Astrocyte (in vitro differentiated cells and primary cell): ENCODE results near the gene H2BK1. TPM values are rescaled to one million over a fixed set of nuclear protein-coding genes. Genes with fewer than 3 reads are reported as not detected.

Source experiments
- DNase-seq: peaks from one replicate; pipeline ENCODE4 v3.0.0-alpha.2; 2010; ENCODE audit warnings: low read depth
- FAIRE-seq: peaks from 2 replicates; lab custom pipeline; 2011; peaks lifted over from hg19 to GRCh38; lab: Jason Lieb, UNC
- H2AFZ ChIP-seq: 2 replicates; pipeline ENCODE4 v1.6.0; 2012; ENCODE audit warnings: low read depth, low read length, inconsistent platforms
- H3K27ac ChIP-seq: 2 replicates; pipeline ENCODE4 v1.5.1; 2011; ENCODE audit warnings: low read depth, low read length, inconsistent platforms
- H3K27me3 ChIP-seq: 2 replicates; pipeline ENCODE4 v1.6.0; 2011; ENCODE audit warnings: low read length, inconsistent platforms; ENCODE audit not compliant: insufficient read depth
- H3K36me3 ChIP-seq: 2 replicates; pipeline ENCODE4 v1.5.1; 2011; ENCODE audit warnings: low read length, inconsistent platforms; ENCODE audit not compliant: insufficient read depth
- H3K4me1 ChIP-seq: 2 replicates; pipeline ENCODE4 v1.5.1; 2011; ENCODE audit warnings: low read length, inconsistent platforms; ENCODE audit not compliant: insufficient read depth
- H3K4me2 ChIP-seq: 2 replicates; pipeline ENCODE4 v1.6.0; 2012; ENCODE audit warnings: low read length, inconsistent platforms
- H3K4me3 ChIP-seq: 2 replicates; pipeline ENCODE4 v1.5.1; 2011; ENCODE audit warnings: low read depth, mild to moderate bottlenecking, low read length, inconsistent platforms; ENCODE audit not compliant: insufficient read depth
- H3K79me2 ChIP-seq: 2 replicates; pipeline ENCODE4 v1.6.0; 2012; ENCODE audit warnings: mild to moderate bottlenecking, low read length, inconsistent platforms; ENCODE audit not compliant: insufficient read depth
- H3K9ac ChIP-seq: 2 replicates; pipeline ENCODE4 v1.6.0; 2012; ENCODE audit warnings: mild to moderate bottlenecking, low read length, inconsistent platforms
- H3K9me3 ChIP-seq: 2 replicates; pipeline ENCODE4 v1.5.1; 2012; ENCODE audit warnings: low read depth, mild to moderate bottlenecking, low read length, inconsistent platforms; ENCODE audit not compliant: insufficient read depth
- H4K20me1 ChIP-seq: 2 replicates; pipeline ENCODE4 v1.6.0; 2012; ENCODE audit warnings: low read length, inconsistent platforms; ENCODE audit not compliant: insufficient read depth
- H3K27ac Mint-ChIP-seq: one replicate; pipeline ENCODE4 v1.8.0; 2021; ENCODE audit warnings: mild to moderate bottlenecking, mixed read lengths; ENCODE audit not compliant: unreplicated experiment
- H3K27me3 Mint-ChIP-seq: one replicate; pipeline ENCODE4 v1.8.0; 2021; ENCODE audit warnings: low read depth, mixed read lengths; ENCODE audit not compliant: unreplicated experiment
- H3K36me3 Mint-ChIP-seq: one replicate; pipeline ENCODE4 v1.8.0; 2021; ENCODE audit warnings: low read depth, mixed read lengths; ENCODE audit not compliant: unreplicated experiment
- H3K4me1 Mint-ChIP-seq: one replicate; pipeline ENCODE4 v1.8.0; 2021; ENCODE audit warnings: low read depth, mixed read lengths; ENCODE audit not compliant: unreplicated experiment
- H3K4me3 Mint-ChIP-seq: one replicate; pipeline ENCODE4 v1.8.0; 2021; ENCODE audit warnings: mild to moderate bottlenecking, moderate library complexity, mixed read lengths; ENCODE audit not compliant: unreplicated experiment
- H3K9me3 Mint-ChIP-seq: one replicate; pipeline ENCODE4 v1.8.0; 2021; ENCODE audit warnings: mild to moderate bottlenecking, mixed read lengths; ENCODE audit not compliant: unreplicated experiment
- EZH2 ChIP-seq: IDR thresholded peaks from 2 replicates; pipeline ENCODE4 v1.6.1; 2012; ENCODE audit warnings: mild to moderate bottlenecking, low read length, inconsistent platforms; ENCODE audit not compliant: insufficient read depth
- total RNA-seq: library from RNA; stranded (reverse); gene quantifications from 2 replicates; pipeline ENCODE4 v1.2.1, GENCODE V29; 2021
- TF ChIP-seq, protein P1 (sequence below): IDR thresholded peaks from 2 replicates; pipeline ENCODE4 v1.5.1; 2011; ENCODE audit warnings: low read depth, mild to moderate bottlenecking, inconsistent platforms, low read length, moderate library complexity; ENCODE audit not compliant: insufficient read depth

Gene H2BK1
- total RNA-seq, 1 donor from 2014 or later, result not detected

DNA sequence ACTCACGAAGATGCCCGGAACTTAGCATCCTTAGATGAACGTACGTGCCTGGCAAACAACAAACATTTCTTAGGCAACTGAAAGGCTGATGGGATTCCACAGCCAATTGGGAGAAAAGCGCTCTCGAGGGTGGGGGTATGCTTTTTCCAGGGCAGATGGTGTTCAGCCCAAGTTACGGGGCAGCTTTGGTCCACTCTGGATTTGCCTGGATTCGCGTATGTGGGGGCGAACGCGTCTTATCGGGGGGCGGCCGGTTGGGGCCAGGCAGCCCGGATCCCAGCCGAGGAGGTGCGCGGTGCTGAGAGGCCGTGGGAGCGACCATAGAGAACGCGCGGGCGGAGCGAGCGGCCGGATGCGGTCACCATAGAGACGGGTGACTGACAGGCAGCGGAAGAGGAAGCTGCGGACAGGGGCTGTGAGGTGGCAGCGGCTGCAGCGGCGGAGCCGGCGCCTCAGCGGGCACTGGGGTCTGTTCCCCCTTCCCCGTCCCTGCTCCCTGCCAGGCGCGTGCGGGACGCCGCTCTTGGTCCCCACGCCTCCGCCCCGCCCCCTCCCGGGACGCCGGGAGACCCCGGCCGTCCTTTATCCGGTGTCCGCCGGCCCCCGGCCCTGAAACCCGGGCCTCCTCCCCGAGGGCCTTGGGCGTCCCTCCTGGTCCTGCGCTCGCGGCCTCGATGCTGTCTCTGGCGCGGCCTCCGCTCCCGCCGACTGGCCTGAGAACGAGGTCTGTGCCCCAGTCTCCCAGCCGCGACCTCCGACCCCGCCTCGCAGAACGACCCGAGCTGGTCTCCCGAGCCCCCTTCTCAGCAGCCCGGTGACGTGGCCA is 22.0 kb upstream of the H2BK1 start, which contains the start of gene CHPF2:
Gene CHPF2, plus strand, starts transcription at position 393 of the 826 bp plus-strand sequence. CDS start 1,529 bp downstream, outside the sequence.
- peak within 1 kb of the TSS; percentile 95 for H3K27ac ChIP-seq
- H3K4me3 ChIP-seq, result peak within 1 kb of the TSS; percentile 93
- TF ChIP-seq, protein P1, sequence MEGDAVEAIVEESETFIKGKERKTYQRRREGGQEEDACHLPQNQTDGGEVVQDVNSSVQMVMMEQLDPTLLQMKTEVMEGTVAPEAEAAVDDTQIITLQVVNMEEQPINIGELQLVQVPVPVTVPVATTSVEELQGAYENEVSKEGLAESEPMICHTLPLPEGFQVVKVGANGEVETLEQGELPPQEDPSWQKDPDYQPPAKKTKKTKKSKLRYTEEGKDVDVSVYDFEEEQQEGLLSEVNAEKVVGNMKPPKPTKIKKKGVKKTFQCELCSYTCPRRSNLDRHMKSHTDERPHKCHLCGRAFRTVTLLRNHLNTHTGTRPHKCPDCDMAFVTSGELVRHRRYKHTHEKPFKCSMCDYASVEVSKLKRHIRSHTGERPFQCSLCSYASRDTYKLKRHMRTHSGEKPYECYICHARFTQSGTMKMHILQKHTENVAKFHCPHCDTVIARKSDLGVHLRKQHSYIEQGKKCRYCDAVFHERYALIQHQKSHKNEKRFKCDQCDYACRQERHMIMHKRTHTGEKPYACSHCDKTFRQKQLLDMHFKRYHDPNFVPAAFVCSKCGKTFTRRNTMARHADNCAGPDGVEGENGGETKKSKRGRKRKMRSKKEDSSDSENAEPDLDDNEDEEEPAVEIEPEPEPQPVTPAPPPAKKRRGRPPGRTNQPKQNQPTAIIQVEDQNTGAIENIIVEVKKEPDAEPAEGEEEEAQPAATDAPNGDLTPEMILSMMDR, result no peak
- no peak for TF ChIP-seq EZH2
- Mint-ChIP-seq H3K9me3 (no peaks in the 10 kb centered on the region), H3K27me3 (no peaks in the 10 kb centered on the region), H3K4me3 (peak within 1 kb of the TSS; percentile 100), H3K4me1 (peaks cover 26% of the 10 kb centered on the region), H3K36me3 (peaks cover 10% of the 10 kb centered on the region), H3K27ac (peak within 1 kb of the TSS; percentile 100)
- peaks cover 43% of the 10 kb centered on the region for H4K20me1 ChIP-seq
- peak within 1 kb of the TSS; percentile 97 for H3K9ac ChIP-seq
- H3K36me3 ChIP-seq, result peaks cover 16% of the 10 kb centered on the region
- no peaks in the 10 kb centered on the region for H3K27me3 ChIP-seq
- FAIRE-seq (no peak), DNase-seq (peak; percentile 80)
- H2AFZ ChIP-seq, result peak within 1 kb of the TSS; percentile 90
- H3K79me2 ChIP-seq, result peaks cover 55% of the 10 kb centered on the region
- peak within 1 kb of the TSS; percentile 94 for H3K4me2 ChIP-seq
- H3K9me3 ChIP-seq, result no peaks in the 10 kb centered on the region
- peaks cover 27% of the 10 kb centered on the region for H3K4me1 ChIP-seq

GRCh38 chr7:151231080-151231479 is 20.8 kb upstream of the H2BK1 start:
- H2AFZ ChIP-seq, result no peak overlapping the region
- H3K4me3 ChIP-seq, result no peak overlapping the region
- peaks cover 6% of the 10 kb centered on the region for H3K36me3 Mint-ChIP-seq
- FAIRE-seq, result no peak
- peaks cover 22% of the 10 kb centered on the region for H3K4me1 Mint-ChIP-seq
- peaks cover 6% of the 10 kb centered on the region for H3K36me3 ChIP-seq
- no peak for DNase-seq
- peaks cover 32% of the 10 kb centered on the region for H3K4me1 ChIP-seq
- no peak overlapping the region for H3K27ac ChIP-seq
- no peak overlapping the region for H3K27ac Mint-ChIP-seq
- peaks cover 50% of the 10 kb centered on the region for H3K79me2 ChIP-seq
- H3K9me3 Mint-ChIP-seq, result no peaks in the 10 kb centered on the region
- peak overlapping the region; percentile 96 for H3K4me3 Mint-ChIP-seq
- peak overlapping the region; percentile 94 for H3K4me2 ChIP-seq
- no peaks in the 10 kb centered on the region for H3K9me3 ChIP-seq
- TF ChIP-seq, protein P1, result no peak
- TF ChIP-seq EZH2, result no peak
- peaks cover 34% of the 10 kb centered on the region for H4K20me1 ChIP-seq
- no peak overlapping the region for H3K9ac ChIP-seq
- no peaks in the 10 kb centered on the region for H3K27me3 ChIP-seq
- no peaks in the 10 kb centered on the region for H3K27me3 Mint-ChIP-seq

- H3K9ac ChIP-seq, result no peak overlapping the region
- TF ChIP-seq, protein P1, result no peak
- TF ChIP-seq EZH2, result no peak
- H3K4me2 ChIP-seq, result no peak overlapping the region
- DNase-seq (no peak), FAIRE-seq (no peak)
- Mint-ChIP-seq H3K27me3 (no peaks in the 10 kb centered on the region), H3K27ac (no peak overlapping the region), H3K4me1 (peaks cover 24% of the 10 kb centered on the region), H3K9me3 (no peaks in the 10 kb centered on the region), H3K4me3 (no peak overlapping the region), H3K36me3 (peaks cover 6% of the 10 kb centered on the region)
- no peak overlapping the region for H3K4me3 ChIP-seq
- H3K36me3 ChIP-seq, result peaks cover 8% of the 10 kb centered on the region
- peaks cover 49% of the 10 kb centered on the region for H3K79me2 ChIP-seq
- no peaks in the 10 kb centered on the region for H3K9me3 ChIP-seq
- H2AFZ ChIP-seq, result no peak overlapping the region
- H4K20me1 ChIP-seq, result peaks cover 34% of the 10 kb centered on the region
- H3K27ac ChIP-seq, result no peak overlapping the region
- peaks cover 32% of the 10 kb centered on the region for H3K4me1 ChIP-seq
- no peaks in the 10 kb centered on the region for H3K27me3 ChIP-seq
Observed at GRCh38 chr7:151229249-151229648, 19.0 kb upstream of the H2BK1 start.
